ENCODE results near the gene TF. TPM values are rescaled to one million over a fixed set of nuclear protein-coding genes. Genes with fewer than 3 reads are reported as not detected.

TF gene
- total and polyA plus RNA-seq, 10 donors, result 1.7 to 81.8 (median 3.9) TPM

DNA sequence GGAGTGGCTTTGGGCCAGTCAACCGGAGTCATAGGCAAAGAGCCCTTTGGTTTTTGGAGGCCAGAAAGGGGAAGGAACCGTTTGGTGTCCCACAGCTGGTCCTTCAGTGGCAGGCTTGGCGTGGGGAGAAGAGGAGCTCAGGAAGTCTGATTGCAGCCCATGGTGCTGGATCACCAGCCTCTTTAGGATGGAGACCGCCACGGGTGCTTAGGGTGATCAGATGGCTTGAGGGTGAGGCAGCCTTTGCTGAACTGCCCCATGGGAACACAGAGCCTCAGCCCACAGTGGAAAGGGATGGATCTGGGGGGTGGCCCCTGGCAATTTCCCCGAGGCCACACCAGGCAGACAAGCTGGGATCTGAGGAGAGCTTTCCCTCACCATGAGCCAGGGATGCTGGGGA, 45.8 kb upstream of the TF start:
- DNase-seq, result no peak
- no peaks in the 10 kb centered on the region for H3K4me1 ChIP-seq
- intact Hi-C loops (cut with DNase I; ENCODE audit: low total_unique reads), result no loop called here
- no peak overlapping the region for H3K27ac ChIP-seq
- WGBS, 5 donors, result 70 to 89% (median 81%) methylated on average over 6 of the region's 6 CpGs
- no peaks in the 10 kb centered on the region for H3K36me3 ChIP-seq
- no peaks in the 10 kb centered on the region for H3K27me3 ChIP-seq (replicated peaks in 1 of 7)
- TF ChIP-seq POLR2AphosphoS5 (IDR thresholded peaks at IDR 0.05), result no peak
- TF ChIP-seq, protein P1, sequence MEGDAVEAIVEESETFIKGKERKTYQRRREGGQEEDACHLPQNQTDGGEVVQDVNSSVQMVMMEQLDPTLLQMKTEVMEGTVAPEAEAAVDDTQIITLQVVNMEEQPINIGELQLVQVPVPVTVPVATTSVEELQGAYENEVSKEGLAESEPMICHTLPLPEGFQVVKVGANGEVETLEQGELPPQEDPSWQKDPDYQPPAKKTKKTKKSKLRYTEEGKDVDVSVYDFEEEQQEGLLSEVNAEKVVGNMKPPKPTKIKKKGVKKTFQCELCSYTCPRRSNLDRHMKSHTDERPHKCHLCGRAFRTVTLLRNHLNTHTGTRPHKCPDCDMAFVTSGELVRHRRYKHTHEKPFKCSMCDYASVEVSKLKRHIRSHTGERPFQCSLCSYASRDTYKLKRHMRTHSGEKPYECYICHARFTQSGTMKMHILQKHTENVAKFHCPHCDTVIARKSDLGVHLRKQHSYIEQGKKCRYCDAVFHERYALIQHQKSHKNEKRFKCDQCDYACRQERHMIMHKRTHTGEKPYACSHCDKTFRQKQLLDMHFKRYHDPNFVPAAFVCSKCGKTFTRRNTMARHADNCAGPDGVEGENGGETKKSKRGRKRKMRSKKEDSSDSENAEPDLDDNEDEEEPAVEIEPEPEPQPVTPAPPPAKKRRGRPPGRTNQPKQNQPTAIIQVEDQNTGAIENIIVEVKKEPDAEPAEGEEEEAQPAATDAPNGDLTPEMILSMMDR (IDR thresholded peaks at IDR 0.05 in 8 of 11, conservative IDR thresholded peaks at IDR 0.05 in 3 of 11), result no peak
- TF ChIP-seq POLR2A (IDR thresholded peaks at IDR 0.05), result no peak
- no peak overlapping the region for H3K4me3 ChIP-seq
- peaks cover 0 to 9% (median 0%) of the 10 kb centered on the region in 8 donors for H3K9me3 ChIP-seq

DNA sequence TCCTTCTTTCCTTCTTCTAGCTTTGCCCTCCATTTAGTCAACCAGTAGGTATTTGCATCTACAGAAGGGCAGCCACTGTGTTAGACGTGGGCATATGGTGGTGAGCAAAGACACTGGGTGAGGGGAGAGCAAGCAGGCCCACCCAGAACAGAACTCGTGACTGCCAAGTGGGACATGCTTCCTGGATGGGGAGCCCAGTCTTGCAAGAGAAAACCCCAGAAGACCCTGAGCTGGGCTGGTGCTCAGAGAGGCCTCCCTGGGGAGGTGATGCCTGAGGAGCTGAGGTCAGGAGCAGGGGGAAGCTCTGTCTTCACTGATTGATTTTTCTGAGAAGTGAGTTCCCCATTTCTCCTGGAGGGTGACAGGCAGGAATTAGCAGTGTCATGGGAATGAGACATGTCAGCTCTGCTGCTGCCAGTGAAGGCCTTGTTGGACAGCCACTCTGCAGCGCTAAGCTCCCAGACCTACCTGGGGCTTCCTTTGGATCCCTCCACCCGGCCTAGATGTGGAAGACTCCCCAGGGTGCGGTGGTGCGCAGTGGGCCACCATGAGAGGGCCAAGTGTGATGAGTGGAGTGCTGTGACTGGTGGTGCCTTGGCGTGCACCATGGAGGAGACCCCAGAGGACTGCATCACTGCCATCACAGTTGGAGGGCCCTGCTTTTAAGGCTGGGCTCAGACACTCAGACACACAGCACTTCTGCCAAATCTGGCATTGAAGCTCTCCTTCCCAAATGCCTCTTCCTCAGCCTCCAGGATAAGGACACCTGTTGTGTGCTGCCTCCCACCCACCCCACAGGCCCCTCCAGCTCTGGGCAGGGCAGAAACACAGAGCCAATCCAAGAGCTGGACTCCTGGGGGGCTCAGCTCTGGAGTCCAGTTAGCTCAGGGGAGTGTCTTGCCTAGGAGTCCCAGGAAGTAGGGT, 44.5 kb upstream of the TF start:
- WGBS, 5 donors, result 83 to 97% (median 86%) methylated on average over 6 to 7 of the region's 7 CpGs
- Histone ChIP-seq H3K4me3 (no peak overlapping the region), H3K9me3 (peaks cover 0 to 9% (median 0%) of the 10 kb centered on the region in 8 donors), H3K27ac (no peak overlapping the region), H3K36me3 (no peaks in the 10 kb centered on the region), H3K4me1 (no peaks in the 10 kb centered on the region), H3K27me3 (replicated peaks in 1 of 7) (peaks cover 0 to 3% (median 0%) of the 10 kb centered on the region in 7 donors)
- DNase-seq, result no peak
- intact Hi-C loops (cut with DNase I; ENCODE audit: low total_unique reads), result no loop called here
- TF ChIP-seq, protein P1 (IDR thresholded peaks at IDR 0.05 in 8 of 11, conservative IDR thresholded peaks at IDR 0.05 in 3 of 11), result no peak
- TF ChIP-seq POLR2A (IDR thresholded peaks at IDR 0.05) (no peak), POLR2AphosphoS5 (IDR thresholded peaks at IDR 0.05) (no peak)

DNA sequence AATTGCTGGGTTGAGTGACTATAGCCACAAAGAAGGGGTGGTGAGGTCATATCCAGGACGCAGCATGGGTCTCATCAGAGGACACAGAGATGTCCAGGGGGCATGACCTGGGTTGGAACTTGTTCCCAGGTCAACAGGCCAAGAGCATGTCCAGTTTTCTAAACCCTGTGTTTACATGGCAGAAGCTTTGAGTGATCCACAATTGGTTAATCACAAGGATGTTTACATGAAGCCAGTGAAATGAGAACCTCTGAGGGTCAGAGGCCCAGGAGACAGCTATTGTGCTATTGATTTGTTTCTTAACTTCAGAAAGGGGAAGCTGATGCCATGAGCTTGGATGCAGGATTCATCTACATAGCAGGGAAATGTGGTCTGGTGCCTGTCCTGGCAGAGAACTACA, 42.3 kb upstream of the TF start:
- intact Hi-C loops (cut with DNase I; ENCODE audit: low total_unique reads), result no loop called here
- 40 to 74% (median 70%) methylated on average over 1 of the region's 1 CpG for WGBS, 5 donors
- Histone ChIP-seq H3K4me1 (no peaks in the 10 kb centered on the region), H3K4me3 (no peak overlapping the region), H3K9me3 (no peaks in the 10 kb centered on the region), H3K27me3 (replicated peaks in 1 of 7) (peaks cover 0 to 4% (median 0%) of the 10 kb centered on the region in 7 donors), H3K27ac (no peak overlapping the region), H3K36me3 (no peaks in the 10 kb centered on the region)
- TF ChIP-seq POLR2A (IDR thresholded peaks at IDR 0.05) (no peak), POLR2AphosphoS5 (IDR thresholded peaks at IDR 0.05) (no peak)
- TF ChIP-seq, protein P1 (IDR thresholded peaks at IDR 0.05 in 8 of 11, conservative IDR thresholded peaks at IDR 0.05 in 3 of 11), result no peak
- no peak for DNase-seq

DNA sequence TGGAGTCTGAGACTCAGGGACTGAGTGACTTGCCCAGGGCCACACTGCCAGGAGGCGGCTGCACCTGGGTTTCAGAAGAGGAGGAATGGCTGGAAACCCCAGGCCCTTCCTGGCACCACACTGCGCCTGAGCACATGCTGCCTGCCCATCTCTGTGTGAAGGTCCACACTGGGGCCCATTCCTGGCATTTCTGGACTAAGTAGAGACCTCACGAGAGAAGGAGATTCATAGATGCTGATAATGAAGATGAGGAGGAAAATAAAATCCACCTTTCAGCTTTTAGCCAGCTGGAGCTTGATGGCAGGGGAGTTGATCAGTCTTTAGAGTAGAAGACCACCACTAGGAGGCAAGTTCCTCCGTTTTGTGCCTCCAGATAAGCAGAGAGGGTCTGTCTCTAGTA, 40.2 kb upstream of the TF start:
- no peak overlapping the region for H3K4me3 ChIP-seq
- WGBS, 5 donors, result 75 to 84% (median 81%) methylated on average over 4 of the region's 4 CpGs
- H3K9me3 ChIP-seq, result no peaks in the 10 kb centered on the region
- H3K27ac ChIP-seq, result no peak overlapping the region
- H3K36me3 ChIP-seq, result no peaks in the 10 kb centered on the region
- H3K27me3 ChIP-seq (replicated peaks in 1 of 7), result peaks cover 0 to 4% (median 0%) of the 10 kb centered on the region in 7 donors
- no peaks in the 10 kb centered on the region for H3K4me1 ChIP-seq
- TF ChIP-seq, protein P1 (IDR thresholded peaks at IDR 0.05 in 8 of 11, conservative IDR thresholded peaks at IDR 0.05 in 3 of 11), result no peak
- intact Hi-C loops (cut with DNase I; ENCODE audit: low total_unique reads), result no loop called here
- no peak for DNase-seq
